Activated CD4-positive, alpha-beta memory T cell treated with anti-CD3 and anti-CD28 coated beads, Interleukin-2, amount 10 ng/mL, durations not matched to agents 7 days and 5 days (primary cell): ENCODE results near the gene RETN. TPM values are rescaled to one million over a fixed set of nuclear protein-coding genes. Genes with fewer than 3 reads are reported as not detected.

Source experiments
- CTCF ChIA-PET: fragments of 350-600 bp; sonication (Branson Sonifier 250); formaldehyde crosslinking; loops from one replicate; lab custom pipeline; 2021; ENCODE audit warnings: antibody characterized with exemption, inconsistent platforms; lab: Charles Lee
- POLR2A ChIA-PET: fragments of 350-600 bp; sonication (Branson Sonifier 250); formaldehyde crosslinking; loops from one replicate; lab custom pipeline; 2021; ENCODE audit warnings: antibody characterized with exemption; lab: Charles Lee
- DNase-seq: peaks from one replicate; pipeline ENCODE4 v3.0.0-alpha.2; 2020
- H3K27ac Mint-ChIP-seq: one replicate; pipeline ENCODE4 v1.8.0; 2021; ENCODE audit warnings: mild to moderate bottlenecking, mixed read lengths
- H3K27me3 Mint-ChIP-seq: one replicate; pipeline ENCODE4 v1.8.0; 2021; ENCODE audit warnings: mixed read lengths
- H3K36me3 Mint-ChIP-seq: one replicate; pipeline ENCODE4 v1.8.0; 2021; ENCODE audit warnings: low read depth, mixed read lengths
- H3K4me1 Mint-ChIP-seq: one replicate; pipeline ENCODE4 v1.8.0; 2021; ENCODE audit warnings: mixed read lengths
- H3K4me3 Mint-ChIP-seq: one replicate; pipeline ENCODE4 v1.8.0; 2021; ENCODE audit warnings: mild to moderate bottlenecking, mixed read lengths
- H3K9me3 Mint-ChIP-seq: one replicate; pipeline ENCODE4 v1.8.0; 2021; ENCODE audit warnings: mixed read lengths
- total RNA-seq, 2 experiments: library from RNA; stranded (reverse); gene quantifications; one replicate each; pipeline ENCODE4 v1.2.3, GENCODE V29; 2021

RETN gene
- total RNA-seq, 2 experiments from 2014 or later, result not detected

GRCh38 chr19:7709932-7710460 is 41.1 kb downstream of the RETN start:
- Mint-ChIP-seq H3K4me1 (peaks cover 31% of the 10 kb centered on the region), H3K27ac (no peak overlapping the region), H3K4me3 (no peak overlapping the region), H3K27me3 (peaks cover 8% of the 10 kb centered on the region), H3K36me3 (no peaks in the 10 kb centered on the region), H3K9me3 (no peaks in the 10 kb centered on the region)
- CTCF ChIA-PET, result interaction anchor here (2.5 kb wide), 1 partner anchor 29 kb away, joined by 8 read pairs; the partner anchor contains the start of gene TRAPPC5
- POLR2A ChIA-PET, result no interaction called here
- no peak for DNase-seq

GRCh38 chr19:7710616-7711015 is 41.8 kb downstream of the RETN start:
- ChIA-PET POLR2A (no interaction called here), CTCF (no interaction called here)
- Mint-ChIP-seq H3K4me3 (no peak overlapping the region), H3K36me3 (no peaks in the 10 kb centered on the region), H3K9me3 (no peaks in the 10 kb centered on the region), H3K27ac (no peak overlapping the region), H3K27me3 (peaks cover 6% of the 10 kb centered on the region), H3K4me1 (peaks cover 25% of the 10 kb centered on the region)
- no peak for DNase-seq

GRCh38 chr19:7715671-7716070 is 46.8 kb downstream of the RETN start:
- no peak overlapping the region for H3K4me3 Mint-ChIP-seq
- H3K27me3 Mint-ChIP-seq, result no peaks in the 10 kb centered on the region
- no peak for DNase-seq
- peaks cover 5% of the 10 kb centered on the region for H3K4me1 Mint-ChIP-seq
- CTCF ChIA-PET, result no interaction called here
- peaks cover 3% of the 10 kb centered on the region for H3K36me3 Mint-ChIP-seq
- peaks cover 5% of the 10 kb centered on the region for H3K9me3 Mint-ChIP-seq
- POLR2A ChIA-PET, result no interaction called here
- H3K27ac Mint-ChIP-seq, result no peak overlapping the region

DNA sequence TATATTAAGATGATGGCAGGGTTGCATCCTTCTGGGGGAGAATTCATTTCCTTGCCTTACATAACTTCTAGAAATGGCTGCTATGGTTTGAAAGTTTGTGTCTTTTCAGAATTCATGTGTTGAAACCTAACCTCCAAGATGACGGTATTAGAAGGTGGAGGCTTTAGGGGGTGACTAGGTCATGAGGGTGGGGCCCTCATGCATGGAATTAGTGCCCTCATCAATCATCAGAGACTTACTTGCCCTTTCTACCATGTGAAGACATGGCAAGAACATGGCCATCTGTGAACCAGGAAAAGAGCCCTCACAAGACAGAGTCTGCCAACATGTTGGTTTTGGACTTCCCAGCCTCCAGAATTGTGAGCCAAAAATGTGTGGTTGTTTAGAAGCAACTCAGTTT is 47.9 kb downstream of the RETN start:
- no peaks in the 10 kb centered on the region for H3K27me3 Mint-ChIP-seq
- CTCF ChIA-PET, result no interaction called here
- peaks cover 3% of the 10 kb centered on the region for H3K4me1 Mint-ChIP-seq
- no peak for DNase-seq
- no peak overlapping the region for H3K4me3 Mint-ChIP-seq
- peaks cover 5% of the 10 kb centered on the region for H3K9me3 Mint-ChIP-seq
- POLR2A ChIA-PET, result no interaction called here
- H3K27ac Mint-ChIP-seq, result no peak overlapping the region
- peaks cover 3% of the 10 kb centered on the region for H3K36me3 Mint-ChIP-seq

GRCh38 chr19:7718668-7719067 is 49.8 kb downstream of the RETN start:
- CTCF ChIA-PET, result no interaction called here

More at GRCh38 chr19:7718668-7719067, 49.8 kb downstream of the RETN start:
- peaks cover 5% of the 10 kb centered on the region for H3K9me3 Mint-ChIP-seq
- POLR2A ChIA-PET, result no interaction called here
- H3K4me3 Mint-ChIP-seq, result no peak overlapping the region
- H3K27me3 Mint-ChIP-seq, result no peaks in the 10 kb centered on the region
- peaks cover 3% of the 10 kb centered on the region for H3K4me1 Mint-ChIP-seq
- no peak for DNase-seq
- H3K36me3 Mint-ChIP-seq, result peaks cover 3% of the 10 kb centered on the region
- no peak overlapping the region for H3K27ac Mint-ChIP-seq

Other genes starting within 250 kb of the RETN start
- 1 to 10 TPM in 1 of 2 experiments, under 1 TPM in 1; 0.68 to 1.7 TPM for gene PEX11G, start 180.0 kb upstream of the RETN start, total RNA-seq
- 1 to 10 TPM; 5.5 to 7.5 TPM for gene ZNF358, start 152.9 kb upstream of the RETN start, total RNA-seq
- 10 to 100 TPM; 15.2 to 15.3 TPM for gene MCOLN1, start 146.4 kb upstream of the RETN start, total RNA-seq
- 100 to 1,000 TPM; 130 to 152 TPM for gene PNPLA6, start 133.3 kb upstream of the RETN start, total RNA-seq
- under 1 TPM; 0.13 to 0.33 TPM for gene CAMSAP3, start 73.2 kb upstream of the RETN start, total RNA-seq
- 10 to 100 TPM; 48.5 TPM for gene XAB2, start 39.5 kb upstream of the RETN start, total RNA-seq
- 100 to 1,000 TPM; 123 to 136 TPM for gene PET100, start 39.3 kb upstream of the RETN start, total RNA-seq
- 1 to 10 TPM; 1.9 to 2.1 TPM for gene PCP2, start 35.3 kb upstream of the RETN start, total RNA-seq
- gene STXBP2, start 31.9 kb upstream of the RETN start, total RNA-seq, result 100 to 1,000 TPM; 169 to 171 TPM
- not detected for gene MCEMP1, start 8.0 kb downstream of the RETN start, total RNA-seq
- gene TRAPPC5, start 11.8 kb downstream of the RETN start, total RNA-seq, result 10 to 100 TPM; 92.5 to 94.7 TPM
- gene FCER2, start 33.1 kb downstream of the RETN start, total RNA-seq, result under 1 TPM; 0.60 to 0.95 TPM
- gene CLEC4G, start 63.1 kb downstream of the RETN start, total RNA-seq, result not detected
- not detected for gene CD209, start 78.5 kb downstream of the RETN start, total RNA-seq
- gene CLEC4M, start 94.2 kb downstream of the RETN start, total RNA-seq, result not detected
- gene EVI5L, start 161.2 kb downstream of the RETN start, total RNA-seq, result 1 to 10 TPM; 7.0 to 7.7 TPM
- gene PRR36, start 205.3 kb downstream of the RETN start, total RNA-seq, result under 1 TPM; 0.05 to 0.13 TPM
- gene LRRC8E, start 219.5 kb downstream of the RETN start, total RNA-seq, result not detected
- gene MAP2K7, start 234.8 kb downstream of the RETN start, total RNA-seq, result 10 to 100 TPM; 42.6 to 42.9 TPM
- 1 to 10 TPM; 4.2 to 4.6 TPM for gene TGFBR3L, start 245.8 kb downstream of the RETN start, total RNA-seq